HepG2 (cell line): ENCODE results near the gene ANO6. TPM values are rescaled to one million over a fixed set of nuclear protein-coding genes. Genes with fewer than 3 reads are reported as not detected.
A peak's percentile ranks its signal among the peaks of the same experiment; 100 is the strongest.

Experiments used
- AGO2 ChIP-seq: fragments of 200-400 bp; formaldehyde crosslinking; optimal IDR thresholded peaks from 2 replicates; pipeline ENCODE3; 2017; ENCODE audit warnings: mild to moderate bottlenecking, low read depth, low read length, moderate library complexity
- KDM3A ChIP-seq: IDR thresholded peaks from 2 replicates; pipeline ENCODE4 v1.6.1; 2018; ENCODE audit warnings: low read depth, missing compliant biosample characterization
- RAD51 ChIP-seq: fragments of 450-650 bp; IDR thresholded peaks from 2 replicates; pipeline ENCODE4 v1.6.1; 2016; ENCODE audit warnings: borderline replicate concordance
- ZBTB20 ChIP-seq: sonication (generic); formaldehyde crosslinking; IDR thresholded peaks from 2 replicates; pipeline ENCODE4 v1.8.1; 2023; ENCODE audit warnings: missing genetic modification reagents, low read depth, mild to moderate bottlenecking, borderline replicate concordance
- ZFP82 ChIP-seq: sonication (generic); formaldehyde crosslinking; IDR thresholded peaks from 2 replicates; pipeline ENCODE4 v1.5.1; 2020; ENCODE audit warnings: mild to moderate bottlenecking, missing genetic modification reagents, borderline replicate concordance
- ZNF121 ChIP-seq: sonication (generic); formaldehyde crosslinking; IDR thresholded peaks from 2 replicates; pipeline ENCODE4 v1.5.0; 2020; ENCODE audit warnings: mild to moderate bottlenecking, missing genetic modification reagents
- ZNF224 ChIP-seq: sonication (generic); formaldehyde crosslinking; IDR thresholded peaks from 2 replicates; pipeline ENCODE4 v1.5.0; 2020; ENCODE audit warnings: mild to moderate bottlenecking, missing genetic modification reagents
- ZNF282 ChIP-seq: fragments of 450-650 bp; IDR thresholded peaks from 2 replicates; pipeline ENCODE4 v1.6.1; 2018; ENCODE audit not compliant: partially characterized antibody
- ZNF33A ChIP-seq: sonication (generic); formaldehyde crosslinking; IDR thresholded peaks from 2 replicates; pipeline ENCODE4 v1.5.1; 2020; ENCODE audit warnings: missing genetic modification reagents, mild to moderate bottlenecking, moderate library complexity, borderline replicate concordance
- ZNF549 ChIP-seq: sonication (generic); formaldehyde crosslinking; IDR thresholded peaks from 2 replicates; pipeline ENCODE4 v1.5.0; 2020; ENCODE audit warnings: missing genetic modification reagents
- ZNF788 ChIP-seq: sonication (generic); formaldehyde crosslinking; IDR thresholded peaks from 2 replicates; pipeline ENCODE4 v1.5.0; 2020; ENCODE audit warnings: mild to moderate bottlenecking, missing genetic modification reagents, borderline replicate concordance
- ZNF878 ChIP-seq: sonication (generic); formaldehyde crosslinking; IDR thresholded peaks from 2 replicates; pipeline ENCODE4 v1.8.1; 2023; ENCODE audit warnings: mild to moderate bottlenecking, missing genetic modification reagents, moderate library complexity
- ZSCAN30 ChIP-seq: sonication (generic); formaldehyde crosslinking; IDR thresholded peaks from 2 replicates; pipeline ENCODE4 v1.5.0; 2020; ENCODE audit warnings: mild to moderate bottlenecking, missing genetic modification reagents
- polyA plus RNA-seq, 8 experiments: library from polyadenylated mRNA; depleted of rRNA in 3 of 8; stranded (reverse) in 7 of 8; unstranded in 1 of 8; fragments of >200 nt; fragmentation: Illumina TruSeq in 4 of 8; extraction: Trizol in 4 of 8; gene quantifications; 2 replicates each; pipeline versions ENCODE4 v1.2.1 to v1.2.3, GENCODE V29; 2011 to 2016; ENCODE audit warnings: low read depth in 4 of 8, missing spikeins in 1 of 8, mixed read lengths in 1 of 8; ENCODE audit not compliant: insufficient read depth in 1 of 8
- total RNA-seq, 5 experiments: library from RNA; depleted of rRNA; stranded (reverse); fragments of >200 nt; fragmentation: Illumina TruSeq; extraction: Trizol; gene quantifications; 2 replicates each; pipeline ENCODE4 v1.2.3, GENCODE V29; 2016; ENCODE audit warnings: low read depth in 1 of 5
- TF ChIP-seq, protein P1 (sequence below): IDR thresholded peaks from 2 replicates; pipeline ENCODE4 v1.6.1; 2016; ENCODE audit warnings: low read depth
- TF ChIP-seq, protein P2 (sequence below): sonication (generic); formaldehyde crosslinking; IDR thresholded peaks from 2 replicates; pipeline ENCODE4 v1.4.0; 2020; ENCODE audit warnings: missing genetic modification reagents
- TF ChIP-seq, protein P3 (sequence below): sonication (generic); formaldehyde crosslinking; IDR thresholded peaks from 2 replicates; pipeline ENCODE4 v1.5.1; 2020; ENCODE audit warnings: missing genetic modification reagents, mild to moderate bottlenecking, borderline replicate concordance
- TF ChIP-seq, protein P4 (sequence below): sonication (generic); formaldehyde crosslinking; IDR thresholded peaks from 2 replicates; pipeline ENCODE4 v1.8.0; 2022; ENCODE audit warnings: missing genetic modification reagents, mild to moderate bottlenecking, moderate library complexity, borderline replicate concordance
- TF ChIP-seq, protein P5 (sequence below): IDR thresholded peaks from 2 replicates; pipeline ENCODE4 v1.6.1; 2012; ENCODE audit warnings: inconsistent platforms
- TF ChIP-seq, protein P6 (sequence below), 2 experiments: sonication (generic) in 1 of 2; formaldehyde crosslinking in 1 of 2; IDR thresholded peaks; 2 replicates each; pipeline versions ENCODE4 v1.4.0 to v1.6.1; 2018 to 2020; ENCODE audit warnings: missing genetic modification reagents in 2 of 2, borderline replicate concordance in 1 of 2, low read depth in 1 of 2, mild to moderate bottlenecking in 1 of 2, missing biosample characterization in 1 of 2

Gene ANO6
- total and polyA plus RNA-seq, 2 of the 13 experiments (the other 11 are each of a cell fraction or from before 2014, with no cell fraction given): 37.8 to 57.1 TPM

DNA sequence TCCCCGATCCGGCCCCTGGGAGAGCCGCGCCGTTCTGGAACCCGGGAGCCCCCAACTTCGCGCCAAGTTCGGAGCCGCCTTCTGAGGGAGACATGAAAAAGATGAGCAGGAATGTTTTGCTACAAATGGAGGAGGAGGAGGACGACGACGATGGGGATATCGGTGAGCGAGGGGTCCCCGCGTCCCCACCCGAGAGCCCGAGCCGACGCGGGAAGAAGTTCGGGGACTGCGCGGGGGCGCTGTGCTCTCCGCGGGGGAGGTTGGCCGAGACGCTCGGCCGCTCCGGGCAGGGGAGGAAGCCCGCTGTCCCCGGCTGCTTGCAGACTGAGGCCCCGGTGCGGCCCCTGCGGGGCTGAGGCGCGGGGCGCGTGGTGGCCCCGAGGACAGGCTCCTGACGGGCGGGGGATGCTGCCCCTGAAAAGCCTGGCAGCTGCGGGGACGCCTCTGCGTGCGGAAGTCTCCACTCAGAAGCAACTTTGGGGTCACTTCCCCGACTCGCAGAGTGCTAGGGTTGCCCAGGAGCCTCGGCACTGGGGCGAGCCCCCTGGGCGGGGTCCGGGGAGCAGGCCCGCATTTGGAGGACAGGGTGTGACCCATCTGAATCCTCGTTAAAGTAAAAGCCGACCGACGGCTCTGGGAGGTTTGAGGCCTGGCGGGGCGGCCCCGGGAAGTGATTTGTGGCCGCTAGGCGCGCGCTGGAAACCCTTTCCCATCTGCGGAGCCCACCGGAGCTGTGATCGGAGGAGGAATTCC lies 511 bp downstream of the ANO6 start (continued):
- TF ChIP-seq, protein P1, sequence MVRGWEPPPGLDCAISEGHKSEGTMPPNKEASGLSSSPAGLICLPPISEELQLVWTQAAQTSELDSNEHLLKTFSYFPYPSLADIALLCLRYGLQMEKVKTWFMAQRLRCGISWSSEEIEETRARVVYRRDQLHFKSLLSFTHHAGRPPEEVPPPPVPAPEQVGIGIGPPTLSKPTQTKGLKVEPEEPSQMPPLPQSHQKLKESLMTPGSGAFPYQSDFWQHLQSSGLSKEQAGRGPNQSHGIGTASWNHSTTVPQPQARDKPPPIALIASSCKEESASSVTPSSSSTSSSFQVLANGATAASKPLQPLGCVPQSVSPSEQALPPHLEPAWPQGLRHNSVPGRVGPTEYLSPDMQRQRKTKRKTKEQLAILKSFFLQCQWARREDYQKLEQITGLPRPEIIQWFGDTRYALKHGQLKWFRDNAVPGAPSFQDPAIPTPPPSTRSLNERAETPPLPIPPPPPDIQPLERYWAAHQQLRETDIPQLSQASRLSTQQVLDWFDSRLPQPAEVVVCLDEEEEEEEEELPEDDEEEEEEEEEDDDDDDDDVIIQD (CRISPR knock-in tag): no peak
- TF ChIP-seq, protein P2, sequence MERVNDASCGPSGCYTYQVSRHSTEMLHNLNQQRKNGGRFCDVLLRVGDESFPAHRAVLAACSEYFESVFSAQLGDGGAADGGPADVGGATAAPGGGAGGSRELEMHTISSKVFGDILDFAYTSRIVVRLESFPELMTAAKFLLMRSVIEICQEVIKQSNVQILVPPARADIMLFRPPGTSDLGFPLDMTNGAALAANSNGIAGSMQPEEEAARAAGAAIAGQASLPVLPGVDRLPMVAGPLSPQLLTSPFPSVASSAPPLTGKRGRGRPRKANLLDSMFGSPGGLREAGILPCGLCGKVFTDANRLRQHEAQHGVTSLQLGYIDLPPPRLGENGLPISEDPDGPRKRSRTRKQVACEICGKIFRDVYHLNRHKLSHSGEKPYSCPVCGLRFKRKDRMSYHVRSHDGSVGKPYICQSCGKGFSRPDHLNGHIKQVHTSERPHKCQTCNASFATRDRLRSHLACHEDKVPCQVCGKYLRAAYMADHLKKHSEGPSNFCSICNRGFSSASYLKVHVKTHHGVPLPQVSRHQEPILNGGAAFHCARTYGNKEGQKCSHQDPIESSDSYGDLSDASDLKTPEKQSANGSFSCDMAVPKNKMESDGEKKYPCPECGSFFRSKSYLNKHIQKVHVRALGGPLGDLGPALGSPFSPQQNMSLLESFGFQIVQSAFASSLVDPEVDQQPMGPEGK (CRISPR knock-in tag): peak; percentile 25; the same call in 1 of the 2 replicates
- TF ChIP-seq ZNF33A (CRISPR knock-in tag) (no peak), RAD51 (no peak), AGO2 (peak; percentile 69), ZNF282 (no peak), ZNF788 (peak; percentile 37; the same call in 1 of the 2 replicates), ZNF878 (CRISPR knock-in tag) (no peak; the same call in 1 of the 2 replicates), ZNF549 (CRISPR knock-in tag) (no peak), ZNF224 (CRISPR knock-in tag) (0 out of 2 replicates have a peak, but pooled peaks have one; percentile 30), ZBTB20 (0 out of 2 replicates have a peak, but pooled peaks have one; percentile 32), ZFP82 (CRISPR knock-in tag) (no peak), KDM3A (CRISPR knock-in tag) (0 out of 2 replicates have a peak, but pooled peaks have one; percentile 46), ZNF121 (no peak; the same call in 1 of the 2 replicates), ZSCAN30 (CRISPR knock-in tag) (no peak)
- TF ChIP-seq, protein P3, sequence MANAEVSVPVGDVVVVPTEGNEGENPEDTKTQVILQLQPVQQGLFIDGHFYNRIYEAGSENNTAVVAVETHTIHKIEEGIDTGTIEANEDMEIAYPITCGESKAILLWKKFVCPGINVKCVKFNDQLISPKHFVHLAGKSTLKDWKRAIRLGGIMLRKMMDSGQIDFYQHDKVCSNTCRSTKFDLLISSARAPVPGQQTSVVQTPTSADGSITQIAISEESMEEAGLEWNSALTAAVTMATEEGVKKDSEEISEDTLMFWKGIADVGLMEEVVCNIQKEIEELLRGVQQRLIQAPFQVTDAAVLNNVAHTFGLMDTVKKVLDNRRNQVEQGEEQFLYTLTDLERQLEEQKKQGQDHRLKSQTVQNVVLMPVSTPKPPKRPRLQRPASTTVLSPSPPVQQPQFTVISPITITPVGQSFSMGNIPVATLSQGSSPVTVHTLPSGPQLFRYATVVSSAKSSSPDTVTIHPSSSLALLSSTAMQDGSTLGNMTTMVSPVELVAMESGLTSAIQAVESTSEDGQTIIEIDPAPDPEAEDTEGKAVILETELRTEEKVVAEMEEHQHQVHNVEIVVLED (CRISPR knock-in tag): no peak
- TF ChIP-seq, protein P4, sequence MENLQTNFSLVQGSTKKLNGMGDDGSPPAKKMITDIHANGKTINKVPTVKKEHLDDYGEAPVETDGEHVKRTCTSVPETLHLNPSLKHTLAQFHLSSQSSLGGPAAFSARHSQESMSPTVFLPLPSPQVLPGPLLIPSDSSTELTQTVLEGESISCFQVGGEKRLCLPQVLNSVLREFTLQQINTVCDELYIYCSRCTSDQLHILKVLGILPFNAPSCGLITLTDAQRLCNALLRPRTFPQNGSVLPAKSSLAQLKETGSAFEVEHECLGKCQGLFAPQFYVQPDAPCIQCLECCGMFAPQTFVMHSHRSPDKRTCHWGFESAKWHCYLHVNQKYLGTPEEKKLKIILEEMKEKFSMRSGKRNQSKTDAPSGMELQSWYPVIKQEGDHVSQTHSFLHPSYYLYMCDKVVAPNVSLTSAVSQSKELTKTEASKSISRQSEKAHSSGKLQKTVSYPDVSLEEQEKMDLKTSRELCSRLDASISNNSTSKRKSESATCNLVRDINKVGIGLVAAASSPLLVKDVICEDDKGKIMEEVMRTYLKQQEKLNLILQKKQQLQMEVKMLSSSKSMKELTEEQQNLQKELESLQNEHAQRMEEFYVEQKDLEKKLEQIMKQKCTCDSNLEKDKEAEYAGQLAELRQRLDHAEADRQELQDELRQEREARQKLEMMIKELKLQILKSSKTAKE (CRISPR knock-in tag): no peak
- TF ChIP-seq, protein P5, sequence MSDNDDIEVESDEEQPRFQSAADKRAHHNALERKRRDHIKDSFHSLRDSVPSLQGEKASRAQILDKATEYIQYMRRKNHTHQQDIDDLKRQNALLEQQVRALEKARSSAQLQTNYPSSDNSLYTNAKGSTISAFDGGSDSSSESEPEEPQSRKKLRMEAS: no peak
- TF ChIP-seq, protein P6, sequence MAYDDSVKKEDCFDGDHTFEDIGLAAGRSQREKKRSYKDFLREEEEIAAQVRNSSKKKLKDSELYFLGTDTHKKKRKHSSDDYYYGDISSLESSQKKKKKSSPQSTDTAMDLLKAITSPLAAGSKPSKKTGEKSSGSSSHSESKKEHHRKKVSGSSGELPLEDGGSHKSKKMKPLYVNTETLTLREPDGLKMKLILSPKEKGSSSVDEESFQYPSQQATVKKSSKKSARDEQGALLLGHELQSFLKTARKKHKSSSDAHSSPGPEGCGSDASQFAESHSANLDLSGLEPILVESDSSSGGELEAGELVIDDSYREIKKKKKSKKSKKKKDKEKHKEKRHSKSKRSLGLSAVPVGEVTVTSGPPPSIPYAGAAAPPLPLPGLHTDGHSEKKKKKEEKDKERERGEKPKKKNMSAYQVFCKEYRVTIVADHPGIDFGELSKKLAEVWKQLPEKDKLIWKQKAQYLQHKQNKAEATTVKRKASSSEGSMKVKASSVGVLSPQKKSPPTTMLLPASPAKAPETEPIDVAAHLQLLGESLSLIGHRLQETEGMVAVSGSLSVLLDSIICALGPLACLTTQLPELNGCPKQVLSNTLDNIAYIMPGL (CRISPR knock-in tag; IDR thresholded peaks at IDR 0.05; ENCODE audit: borderline replicate concordance in 1 of 2, low read depth in 1 of 2): peak; percentile 95 to 98
